HCT116 (cell line): ENCODE data around the gene TMEM269. TPM values are rescaled to one million over a fixed set of nuclear protein-coding genes. Genes with fewer than 3 reads are reported as not detected.

Source experiments
- ATAC-seq: fragments of 200-7000 bp; cut with Tn5 transposase; 2 replicates; pipeline ENCODE4 v1.9.1; 2020; ENCODE audit warnings: mild to moderate bottlenecking, moderate library complexity
- BruUV-seq: library from RNA; stranded (reverse); fragments of 400-500 nt; replicated peaks from 2 replicates; lab custom pipeline; 2021; lab: Mats Ljungman, UMichigan
- CTCF ChIA-PET: fragments of 300-600 bp; sonication (Branson Sonifier 250); formaldehyde crosslinking; loops from one replicate; lab custom pipeline; 2021; ENCODE audit warnings: antibody characterized with exemption; lab: Charles Lee
- POLR2A ChIA-PET: fragments of 300-600, 350-600 bp; sonication (Branson Sonifier 250); formaldehyde crosslinking; loops from one replicate; lab custom pipeline; 2021; ENCODE audit warnings: antibody characterized with exemption; lab: Charles Lee
- RAD21 ChIA-PET, 2 experiments: fragments of 300-600 bp; sonication (Branson Sonifier 250); formaldehyde crosslinking; loops; one replicate each; lab custom pipeline; 2023; ENCODE audit warnings: low total read pairs in 2 of 2; ENCODE audit not compliant: uncharacterized antibody in 2 of 2, unreplicated experiment in 2 of 2, low non-redundant PET in 1 of 2; lab: Charles Lee
- DNase-seq: peaks from one replicate; pipeline ENCODE4 v3.0.0-alpha.2; 2010; ENCODE audit warnings: low read depth, low spot score
- H2AFZ ChIP-seq: fragments of 200-600 bp; shearing (Covaris generic), sonication (generic); 2 replicates; pipeline ENCODE4 v1.6.1; 2017; ENCODE audit warnings: low read depth, mixed run types, mixed read lengths, antibody characterized with exemption, low read length; ENCODE audit not compliant: poor library complexity, severe bottlenecking
- H3K27ac ChIP-seq: 2 replicates; pipeline ENCODE4 v1.5.1; 2012; ENCODE audit warnings: low read depth, low read length
- H3K27me3 ChIP-seq: fragments of 200-600 bp; sonication (generic); 2 replicates; pipeline ENCODE4 v1.6.1; 2016; ENCODE audit warnings: mixed run types, low read length, mixed read lengths; ENCODE audit not compliant: insufficient read depth
- H3K36me3 ChIP-seq, 2 experiments: fragments of 200-500 bp in 1 of 2; fragments of 200-600 bp in 1 of 2; sonication (Bioruptor generic) in 1 of 2; sonication (generic) in 1 of 2; 2 replicates each; pipeline versions ENCODE4 v1.5.1 to v1.6.1; 2014 to 2016; ENCODE audit warnings: low read length in 2 of 2, inconsistent platforms in 1 of 2, mixed read lengths in 1 of 2, mixed run types in 1 of 2; ENCODE audit not compliant: insufficient read depth in 2 of 2, control insufficient read depth in 1 of 2
- H3K4me1 ChIP-seq, 2 experiments: fragments of 200-600 bp in 1 of 2; sonication (generic) in 1 of 2; 2 replicates each; pipeline versions ENCODE4 v1.5.1 to v1.6.1; 2012 to 2017; ENCODE audit warnings: low read length in 2 of 2, inconsistent platforms in 1 of 2, mild to moderate bottlenecking in 1 of 2, mixed read lengths in 1 of 2, mixed run types in 1 of 2, moderate library complexity in 1 of 2; ENCODE audit not compliant: insufficient read depth in 2 of 2, control insufficient read depth in 1 of 2
- H3K4me2 ChIP-seq: fragments of 200-600 bp; sonication (generic); 2 replicates; pipeline ENCODE4 v1.6.1; 2017; ENCODE audit warnings: mixed run types, low read length, mixed read lengths
- H3K4me3 ChIP-seq, 2 experiments: fragments of 200-600 bp in 1 of 2; sonication (generic) in 1 of 2; replicated peaks in 1 of 2; 2 replicates each; pipeline ENCODE4 v1.5.1; 2011 to 2016; ENCODE audit warnings: low read length in 2 of 2, control low read depth in 1 of 2, low read depth in 1 of 2, mild to moderate bottlenecking in 1 of 2, mixed read lengths in 1 of 2, mixed run types in 1 of 2
- H3K79me2 ChIP-seq: fragments of 200-600 bp; sonication (generic); 2 replicates; pipeline ENCODE4 v1.6.1; 2017; ENCODE audit warnings: mild to moderate bottlenecking, mixed run types, low read length, moderate library complexity, mixed read lengths; ENCODE audit not compliant: insufficient read depth
- H3K9ac ChIP-seq: fragments of 200-600 bp; sonication (generic); 2 replicates; pipeline ENCODE4 v1.6.1; 2016; ENCODE audit warnings: low read length, mixed read lengths
- H3K9me2 ChIP-seq: fragments of 200-600 bp; sonication (generic), shearing (Covaris generic); 2 replicates; pipeline ENCODE4 v1.6.1; 2017; ENCODE audit warnings: mixed run types, mild to moderate bottlenecking, moderate library complexity; ENCODE audit not compliant: insufficient read depth
- H3K9me3 ChIP-seq, 2 experiments: fragments of 200-500 bp in 1 of 2; fragments of 200-600 bp in 1 of 2; sonication (Bioruptor generic) in 1 of 2; sonication (generic) in 1 of 2; 2 replicates each; pipeline ENCODE4 v1.6.1; 2014 to 2017; ENCODE audit warnings: low read length in 2 of 2, mixed read lengths in 2 of 2, inconsistent platforms in 1 of 2, low read depth in 1 of 2, mild to moderate bottlenecking in 1 of 2, mixed run types in 1 of 2, moderate library complexity in 1 of 2; ENCODE audit not compliant: control insufficient read depth in 1 of 2, insufficient read depth in 1 of 2
- H4K20me1 ChIP-seq: fragments of 200-600 bp; sonication (generic), shearing (Covaris generic); 2 replicates; pipeline ENCODE4 v1.6.1; 2017; ENCODE audit warnings: mixed run types, mild to moderate bottlenecking, moderate library complexity; ENCODE audit not compliant: insufficient read depth
- EZH2 ChIP-seq: fragments of 200-600 bp; sonication (generic); IDR thresholded peaks from 2 replicates; pipeline ENCODE4 v1.6.1; 2017; ENCODE audit warnings: antibody characterized with exemption, mixed run types
- ZNF274 ChIP-seq: fragments of 200-500 bp; sonication (Bioruptor generic); IDR thresholded peaks from 2 replicates; pipeline ENCODE4 v1.6.1; 2014; ENCODE audit warnings: mild to moderate bottlenecking, low read depth, low read length, inconsistent platforms
- intact Hi-C: fragments of 100-400 bp; cut with micrococcal nuclease; formaldehyde crosslinking; loops from 2 replicates; pipeline ENCODE4 v1.10.0; 2022
- total RNA-seq: library from RNA; stranded (reverse); gene quantifications from one replicate; pipeline ENCODE4 v1.2.1, GENCODE V29; 2021; ENCODE audit not compliant: unreplicated experiment
- TF ChIP-seq, protein P1 (sequence below): IDR thresholded peaks from 2 replicates; pipeline ENCODE4 v1.6.1; 2011; ENCODE audit warnings: mild to moderate bottlenecking, low read length, moderate library complexity; ENCODE audit not compliant: insufficient replicate concordance; ENCODE audit errors: extremely low read depth
- TF ChIP-seq, protein P2 (sequence below): IDR thresholded peaks from 2 replicates; pipeline ENCODE4 v1.6.1; 2012; ENCODE audit warnings: low read depth

The TMEM269 gene
- total RNA-seq, 1 experiment from 2014 or later: 0.34 TPM

DNA sequence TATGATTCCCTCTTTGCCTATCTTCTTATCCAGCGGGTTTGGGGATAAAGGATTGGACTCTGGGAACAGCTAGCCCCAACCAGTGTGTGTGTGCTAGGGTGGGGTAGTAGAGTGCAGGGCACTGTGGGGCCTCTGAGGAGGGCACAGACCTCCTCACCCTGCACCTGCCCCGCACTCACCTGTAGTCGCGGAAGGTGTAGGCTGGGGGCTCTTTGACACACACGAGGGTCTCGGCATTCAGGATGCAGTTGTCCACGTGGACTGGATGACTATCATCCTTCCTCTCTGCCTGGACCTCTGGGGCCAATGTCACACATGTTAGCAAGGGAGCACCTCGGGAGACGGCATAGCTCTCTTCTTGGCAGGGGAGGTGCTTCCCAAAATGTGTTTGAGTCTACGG, 36.8 kb upstream of the TMEM269 start:
- Histone ChIP-seq H3K4me2 (no peak overlapping the region), H3K27me3 (no peaks in the 10 kb centered on the region), H3K9me3 (no peaks in the 10 kb centered on the region), H3K27ac (no peak overlapping the region), H4K20me1 (no peaks in the 10 kb centered on the region), H2AFZ (no peak overlapping the region), H3K4me3 (no peak overlapping the region), H3K36me3 (peaks cover 5 to 20% of the 10 kb centered on the region in 2 experiments; a peak in 3 of 4 replicates), H3K4me1 (no peaks in the 10 kb centered on the region), H3K9me2 (no peaks in the 10 kb centered on the region), H3K9ac (no peak overlapping the region), H3K79me2 (no peaks in the 10 kb centered on the region)
- RAD21 ChIA-PET: no interaction called here
- intact Hi-C loops: no loop called here
- no TSS peak for BruUV-seq
- TF ChIP-seq, protein P1, sequence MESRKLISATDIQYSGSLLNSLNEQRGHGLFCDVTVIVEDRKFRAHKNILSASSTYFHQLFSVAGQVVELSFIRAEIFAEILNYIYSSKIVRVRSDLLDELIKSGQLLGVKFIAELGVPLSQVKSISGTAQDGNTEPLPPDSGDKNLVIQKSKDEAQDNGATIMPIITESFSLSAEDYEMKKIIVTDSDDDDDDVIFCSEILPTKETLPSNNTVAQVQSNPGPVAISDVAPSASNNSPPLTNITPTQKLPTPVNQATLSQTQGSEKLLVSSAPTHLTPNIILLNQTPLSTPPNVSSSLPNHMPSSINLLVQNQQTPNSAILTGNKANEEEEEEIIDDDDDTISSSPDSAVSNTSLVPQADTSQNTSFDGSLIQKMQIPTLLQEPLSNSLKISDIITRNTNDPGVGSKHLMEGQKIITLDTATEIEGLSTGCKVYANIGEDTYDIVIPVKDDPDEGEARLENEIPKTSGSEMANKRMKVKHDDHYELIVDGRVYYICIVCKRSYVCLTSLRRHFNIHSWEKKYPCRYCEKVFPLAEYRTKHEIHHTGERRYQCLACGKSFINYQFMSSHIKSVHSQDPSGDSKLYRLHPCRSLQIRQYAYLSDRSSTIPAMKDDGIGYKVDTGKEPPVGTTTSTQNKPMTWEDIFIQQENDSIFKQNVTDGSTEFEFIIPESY: no peak
- no peak for TF ChIP-seq EZH2
- TF ChIP-seq, protein P2, sequence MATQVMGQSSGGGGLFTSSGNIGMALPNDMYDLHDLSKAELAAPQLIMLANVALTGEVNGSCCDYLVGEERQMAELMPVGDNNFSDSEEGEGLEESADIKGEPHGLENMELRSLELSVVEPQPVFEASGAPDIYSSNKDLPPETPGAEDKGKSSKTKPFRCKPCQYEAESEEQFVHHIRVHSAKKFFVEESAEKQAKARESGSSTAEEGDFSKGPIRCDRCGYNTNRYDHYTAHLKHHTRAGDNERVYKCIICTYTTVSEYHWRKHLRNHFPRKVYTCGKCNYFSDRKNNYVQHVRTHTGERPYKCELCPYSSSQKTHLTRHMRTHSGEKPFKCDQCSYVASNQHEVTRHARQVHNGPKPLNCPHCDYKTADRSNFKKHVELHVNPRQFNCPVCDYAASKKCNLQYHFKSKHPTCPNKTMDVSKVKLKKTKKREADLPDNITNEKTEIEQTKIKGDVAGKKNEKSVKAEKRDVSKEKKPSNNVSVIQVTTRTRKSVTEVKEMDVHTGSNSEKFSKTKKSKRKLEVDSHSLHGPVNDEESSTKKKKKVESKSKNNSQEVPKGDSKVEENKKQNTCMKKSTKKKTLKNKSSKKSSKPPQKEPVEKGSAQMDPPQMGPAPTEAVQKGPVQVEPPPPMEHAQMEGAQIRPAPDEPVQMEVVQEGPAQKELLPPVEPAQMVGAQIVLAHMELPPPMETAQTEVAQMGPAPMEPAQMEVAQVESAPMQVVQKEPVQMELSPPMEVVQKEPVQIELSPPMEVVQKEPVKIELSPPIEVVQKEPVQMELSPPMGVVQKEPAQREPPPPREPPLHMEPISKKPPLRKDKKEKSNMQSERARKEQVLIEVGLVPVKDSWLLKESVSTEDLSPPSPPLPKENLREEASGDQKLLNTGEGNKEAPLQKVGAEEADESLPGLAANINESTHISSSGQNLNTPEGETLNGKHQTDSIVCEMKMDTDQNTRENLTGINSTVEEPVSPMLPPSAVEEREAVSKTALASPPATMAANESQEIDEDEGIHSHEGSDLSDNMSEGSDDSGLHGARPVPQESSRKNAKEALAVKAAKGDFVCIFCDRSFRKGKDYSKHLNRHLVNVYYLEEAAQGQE: no peak
- TF ChIP-seq ZNF274: no peak
- DNase-seq: no peak
- CTCF ChIA-PET: interaction anchor here (2.8 kb wide), 1 partner anchor 170 kb away, joined by 12 read pairs; no protein-coding TSS in a partner anchor
- POLR2A ChIA-PET: no interaction called here
- no peak for ATAC-seq
